Effector memory CD4-positive, alpha-beta T cell (primary cell): ENCODE results near the gene TTLL13.
"Not testable (repeated sequence)": the region's sequence is repeated elsewhere in the genome, so short reads cannot be mapped to it uniquely, and the experiment has no call there.

ENCODE experiments used
- DNase-seq, 3 donors: peaks; one replicate each; pipeline ENCODE4 v3.0.0-alpha.2; 2020
- H3K27ac ChIP-seq: 2 replicates; pipeline ENCODE4 v1.7.0; 2013; ENCODE audit warnings: mild to moderate bottlenecking, low read length, moderate library complexity; ENCODE audit not compliant: insufficient read depth, poor library complexity, severe bottlenecking
- H3K27me3 ChIP-seq: replicated peaks from 2 replicates; pipeline ENCODE4 v1.7.0; 2013; ENCODE audit warnings: mild to moderate bottlenecking, low read length; ENCODE audit not compliant: insufficient read depth, control insufficient read depth, poor library complexity, severe bottlenecking
- H3K36me3 ChIP-seq: 2 replicates; pipeline ENCODE4 v1.7.0; 2013; ENCODE audit warnings: mild to moderate bottlenecking, low read length, moderate library complexity; ENCODE audit not compliant: control insufficient read depth, insufficient read depth
- H3K4me1 ChIP-seq: 2 replicates; pipeline ENCODE4 v1.7.0; 2013; ENCODE audit warnings: low read length, mild to moderate bottlenecking; ENCODE audit not compliant: control insufficient read depth, insufficient read depth, poor library complexity, severe bottlenecking
- H3K4me3 ChIP-seq: 2 replicates; pipeline ENCODE4 v1.7.0; 2013; ENCODE audit warnings: low read length, low read depth, mild to moderate bottlenecking; ENCODE audit not compliant: insufficient read depth, poor library complexity, severe bottlenecking
- H3K9me3 ChIP-seq: 2 replicates; pipeline ENCODE4 v1.7.0; 2013; ENCODE audit warnings: mild to moderate bottlenecking, low read length, moderate library complexity; ENCODE audit not compliant: control insufficient read depth

TTLL13 gene

GRCh38 chr15:90234096-90234988 is 15.0 kb upstream of the TTLL13 start, which contains the start of gene GDPGP1:
Gene GDPGP1 (plus strand): TSS chr15:90234209. CDS start chr15:90240909, 6,700 bp downstream.
- Histone ChIP-seq H3K4me3 (peak within 1 kb of the TSS; percentile 77), H3K27ac (peak within 1 kb of the TSS; percentile 96), H3K9me3 (no peaks in the 10 kb centered on the region), H3K27me3 (no peaks in the 10 kb centered on the region), H3K36me3 (peaks cover 7% of the 10 kb centered on the region), H3K4me1 (peaks cover 45% of the 10 kb centered on the region)
- DNase-seq = no peak

GRCh38 chr15:90239371-90239770 is 10.0 kb upstream of the TTLL13 start:
- H3K4me3 ChIP-seq = no peak overlapping the region

GRCh38 chr15:90240856-90241255 is 8.5 kb upstream of the TTLL13 start:
- DNase-seq = no peak
- H3K27ac ChIP-seq = no peak overlapping the region
- no peak overlapping the region for H3K4me3 ChIP-seq
- H3K27me3 ChIP-seq = no peaks in the 10 kb centered on the region
- H3K4me1 ChIP-seq = no peaks in the 10 kb centered on the region
- H3K36me3 ChIP-seq = no peaks in the 10 kb centered on the region
- no peaks in the 10 kb centered on the region for H3K9me3 ChIP-seq

More at GRCh38 chr15:90239371-90239770, 10.0 kb upstream of the TTLL13 start:
- Histone ChIP-seq H3K27me3 (no peaks in the 10 kb centered on the region), H3K4me1 (peaks cover 7% of the 10 kb centered on the region), H3K36me3 (no peaks in the 10 kb centered on the region), H3K9me3 (no peaks in the 10 kb centered on the region), H3K27ac (no peak overlapping the region)
- DNase-seq = no peak

- no peak overlapping the region for H3K27ac ChIP-seq
- no peak for DNase-seq
Observed at GRCh38 chr15:90241343-90242192, 7.8 kb upstream of the TTLL13 start.

GRCh38 chr15:90243943-90244639 is 5.3 kb upstream of the TTLL13 start:
- Histone ChIP-seq H3K36me3 (no peaks in the 10 kb centered on the region), H3K9me3 (no peaks in the 10 kb centered on the region), H3K27ac (no peak overlapping the region), H3K4me1 (peaks cover under 1% of the 10 kb centered on the region), H3K4me3 (no peak overlapping the region), H3K27me3 (no peaks in the 10 kb centered on the region)
- DNase-seq = no peak

More at GRCh38 chr15:90241343-90242192, 7.8 kb upstream of the TTLL13 start:
- no peak overlapping the region for H3K4me3 ChIP-seq
- no peaks in the 10 kb centered on the region for H3K9me3 ChIP-seq
- H3K36me3 ChIP-seq = no peaks in the 10 kb centered on the region
- no peaks in the 10 kb centered on the region for H3K27me3 ChIP-seq
- no peaks in the 10 kb centered on the region for H3K4me1 ChIP-seq

GRCh38 chr15:90248789-90249202 is 560 bp upstream of the TTLL13 start:
- Histone ChIP-seq H3K27ac (no peak overlapping the region), H3K4me3 (no peak overlapping the region), H3K36me3 (no peaks in the 10 kb centered on the region), H3K4me1 (peaks cover 7% of the 10 kb centered on the region), H3K27me3 (no peaks in the 10 kb centered on the region), H3K9me3 (no peaks in the 10 kb centered on the region)
- DNase-seq = no peak

GRCh38 chr15:90257776-90258175 is 8.4 kb downstream of the TTLL13 start:
- no peak for DNase-seq
- H3K27ac ChIP-seq = no peak overlapping the region
- no peaks in the 10 kb centered on the region for H3K27me3 ChIP-seq
- H3K36me3 ChIP-seq = no peaks in the 10 kb centered on the region
- no peaks in the 10 kb centered on the region for H3K4me1 ChIP-seq
- no peak overlapping the region for H3K4me3 ChIP-seq
- no peaks in the 10 kb centered on the region for H3K9me3 ChIP-seq

GRCh38 chr15:90259524-90259923 is 10.2 kb downstream of the TTLL13 start:
- Histone ChIP-seq H3K4me3 (no peak overlapping the region), H3K4me1 (peaks cover 5% of the 10 kb centered on the region), H3K36me3 (no peaks in the 10 kb centered on the region), H3K9me3 (no peaks in the 10 kb centered on the region), H3K27me3 (no peaks in the 10 kb centered on the region), H3K27ac (no peak overlapping the region)
- no peak for DNase-seq

- not testable (repeated sequence) for H3K9me3 ChIP-seq, H3K4me3 ChIP-seq, H3K27me3 ChIP-seq, H3K27ac ChIP-seq, H3K4me1 ChIP-seq, DNase-seq, H3K36me3 ChIP-seq
Observed at GRCh38 chr15:90260731-90261130, 11.4 kb downstream of the TTLL13 start.
